Neural crest cell (in vitro differentiated cells): ENCODE results near the gene ACD. TPM values are rescaled to one million over a fixed set of nuclear protein-coding genes. Genes with fewer than 3 reads are reported as not detected.
A peak's percentile ranks its signal among the peaks of the same experiment; 100 is the strongest.

Source experiments
- DNase-seq: peaks from one replicate; pipeline ENCODE4 v3.0.0; 2021; ENCODE audit warnings: low read depth, mixed read lengths, low spot score
- H3K27ac Mint-ChIP-seq: one replicate; pipeline ENCODE4 v1.8.0; 2021; ENCODE audit warnings: mild to moderate bottlenecking, mixed read lengths; ENCODE audit not compliant: unreplicated experiment
- H3K27me3 Mint-ChIP-seq: 2 replicates; pipeline ENCODE4 v1.8.0; 2021; ENCODE audit warnings: low read depth, mild to moderate bottlenecking, mixed read lengths
- H3K36me3 Mint-ChIP-seq: 2 replicates; pipeline ENCODE4 v1.8.0; 2021; ENCODE audit warnings: low read depth, mild to moderate bottlenecking, mixed read lengths
- H3K4me1 Mint-ChIP-seq: 2 replicates; pipeline ENCODE4 v1.8.0; 2021; ENCODE audit warnings: mixed read lengths
- H3K4me3 Mint-ChIP-seq: one replicate; pipeline ENCODE4 v1.8.0; 2021; ENCODE audit warnings: mild to moderate bottlenecking, mixed read lengths
- H3K9me3 Mint-ChIP-seq: 2 replicates; pipeline ENCODE4 v1.8.0; 2021; ENCODE audit warnings: mixed read lengths
- CTCF ChIP-seq: fragments of 200-600 bp; sonication (generic); conservative IDR thresholded peaks from 2 replicates; pipeline ENCODE4 v1.5.0; 2021; ENCODE audit warnings: antibody characterized with exemption, mild to moderate bottlenecking
- total RNA-seq: library from RNA; stranded (reverse); gene quantifications from 2 replicates; pipeline ENCODE4 v1.2.1, GENCODE V29; 2021

The ACD gene
- total RNA-seq, 1 donor from 2014 or later: 39.3 TPM

GRCh38 chr16:67675999-67676398, 15.9 kb upstream of the ACD start:
- TF ChIP-seq CTCF: no peak
- Mint-ChIP-seq H3K27ac (peak overlapping the region; percentile 78), H3K4me1 (no peaks in the 10 kb centered on the region), H3K4me3 (no peak overlapping the region), H3K9me3 (no peaks in the 10 kb centered on the region), H3K36me3 (no peaks in the 10 kb centered on the region), H3K27me3 (no peaks in the 10 kb centered on the region)
- no peak for DNase-seq

- H3K27ac Mint-ChIP-seq: peak overlapping the region; percentile 78
- H3K9me3 Mint-ChIP-seq: no peaks in the 10 kb centered on the region
- TF ChIP-seq CTCF: no peak
- H3K27me3 Mint-ChIP-seq: no peaks in the 10 kb centered on the region
- H3K4me3 Mint-ChIP-seq: no peak overlapping the region
- H3K36me3 Mint-ChIP-seq: no peaks in the 10 kb centered on the region
- no peaks in the 10 kb centered on the region for H3K4me1 Mint-ChIP-seq
- DNase-seq: no peak
These were observed 15.5 kb upstream of the ACD start for GRCh38 chr16:67675579-67675935.

GRCh38 chr16:67674851-67675578, 15.0 kb upstream of the ACD start:
- no peak for DNase-seq
- Mint-ChIP-seq H3K4me1 (no peaks in the 10 kb centered on the region), H3K4me3 (no peak overlapping the region), H3K27me3 (no peaks in the 10 kb centered on the region), H3K27ac (no peak overlapping the region), H3K9me3 (no peaks in the 10 kb centered on the region), H3K36me3 (no peaks in the 10 kb centered on the region)
- TF ChIP-seq CTCF: no peak

GRCh38 chr16:67673712-67674580, 13.9 kb upstream of the ACD start:
- DNase-seq: no peak

More at GRCh38 chr16:67673712-67674580, 13.9 kb upstream of the ACD start:
- no peaks in the 10 kb centered on the region for H3K27me3 Mint-ChIP-seq
- no peak for TF ChIP-seq CTCF
- H3K27ac Mint-ChIP-seq: no peak overlapping the region
- H3K9me3 Mint-ChIP-seq: no peaks in the 10 kb centered on the region
- no peak overlapping the region for H3K4me3 Mint-ChIP-seq
- H3K36me3 Mint-ChIP-seq: no peaks in the 10 kb centered on the region
- no peaks in the 10 kb centered on the region for H3K4me1 Mint-ChIP-seq
